NCI-H128 (cell line): ENCODE measurements around the gene MAML2.

ENCODE experiments used
- DNase-seq: peaks from one replicate; lab custom pipeline; 2025; ENCODE audit not compliant: unreplicated experiment; lab: John Stamatoyannopoulos, UW

The MAML2 gene

GRCh38 chr11:96019810-96020747 is 322.9 kb downstream of the MAML2 start:
- no peak for DNase-seq

GRCh38 chr11:96019281-96019680 is 323.7 kb downstream of the MAML2 start:
- DNase-seq: no peak

GRCh38 chr11:96017856-96018255 is 325.1 kb downstream of the MAML2 start:
- no peak for DNase-seq

- DNase-seq: no peak
These were observed 326.0 kb downstream of the MAML2 start for GRCh38 chr11:96016978-96017502.

- no peak for DNase-seq
These were observed 327.0 kb downstream of the MAML2 start for GRCh38 chr11:96015906-96016565.

- no peak for DNase-seq
These were observed 328.8 kb downstream of the MAML2 start for GRCh38 chr11:96014217-96014616.

GRCh38 chr11:96013461-96014213 is 329.4 kb downstream of the MAML2 start:
- no peak for DNase-seq

- DNase-seq: no peak
These were observed 330.7 kb downstream of the MAML2 start for GRCh38 chr11:96012086-96012824.

GRCh38 chr11:96010683-96011082 is 332.3 kb downstream of the MAML2 start:
- DNase-seq: no peak

- no peak for DNase-seq
These were observed 334.8 kb downstream of the MAML2 start for GRCh38 chr11:96008161-96008720.

GRCh38 chr11:96006037-96006436 is 337.0 kb downstream of the MAML2 start:
- DNase-seq: no peak

- no peak for DNase-seq
These were observed 338.1 kb downstream of the MAML2 start for GRCh38 chr11:96004862-96005261.

- no peak for DNase-seq
These were observed 340.2 kb downstream of the MAML2 start for GRCh38 chr11:96002754-96003290.

- no peak for DNase-seq
These were observed 340.7 kb downstream of the MAML2 start for GRCh38 chr11:96002339-96002738.

- no peak for DNase-seq
These were observed 342.0 kb downstream of the MAML2 start for GRCh38 chr11:96001037-96001436.

GRCh38 chr11:95999711-96000406 is 343.1 kb downstream of the MAML2 start:
- DNase-seq: no peak

- DNase-seq: no peak
These were observed 346.3 kb downstream of the MAML2 start for GRCh38 chr11:95996621-95997235.

GRCh38 chr11:95994329-95994728 is 348.7 kb downstream of the MAML2 start:
- no peak for DNase-seq
